Neuron (in vitro differentiated cells): ENCODE data around the gene GAPDHS.

Experiments
- H2AFZ ChIP-seq: one replicate; pipeline ENCODE4 v1.6.1; 2013; ENCODE audit warnings: low read depth, mild to moderate bottlenecking, inconsistent platforms, low read length, moderate library complexity
- H3K27me3 ChIP-seq: one replicate; pipeline ENCODE4 v1.6.1; 2013; ENCODE audit warnings: low read length; ENCODE audit not compliant: insufficient read depth
- H3K36me3 ChIP-seq: one replicate; pipeline ENCODE4 v1.6.1; 2013; ENCODE audit warnings: low read length; ENCODE audit not compliant: insufficient read depth
- H3K4me1 ChIP-seq: one replicate; pipeline ENCODE4 v1.6.1; 2013; ENCODE audit warnings: low read length; ENCODE audit not compliant: insufficient read depth
- H3K4me3 ChIP-seq: 2 replicates; pipeline ENCODE4 v1.5.1; 2013; ENCODE audit warnings: mild to moderate bottlenecking, low read length, moderate library complexity
- H3K9me3 ChIP-seq: one replicate; pipeline ENCODE4 v1.6.1; 2013; ENCODE audit warnings: low read length

The GAPDHS gene

DNA sequence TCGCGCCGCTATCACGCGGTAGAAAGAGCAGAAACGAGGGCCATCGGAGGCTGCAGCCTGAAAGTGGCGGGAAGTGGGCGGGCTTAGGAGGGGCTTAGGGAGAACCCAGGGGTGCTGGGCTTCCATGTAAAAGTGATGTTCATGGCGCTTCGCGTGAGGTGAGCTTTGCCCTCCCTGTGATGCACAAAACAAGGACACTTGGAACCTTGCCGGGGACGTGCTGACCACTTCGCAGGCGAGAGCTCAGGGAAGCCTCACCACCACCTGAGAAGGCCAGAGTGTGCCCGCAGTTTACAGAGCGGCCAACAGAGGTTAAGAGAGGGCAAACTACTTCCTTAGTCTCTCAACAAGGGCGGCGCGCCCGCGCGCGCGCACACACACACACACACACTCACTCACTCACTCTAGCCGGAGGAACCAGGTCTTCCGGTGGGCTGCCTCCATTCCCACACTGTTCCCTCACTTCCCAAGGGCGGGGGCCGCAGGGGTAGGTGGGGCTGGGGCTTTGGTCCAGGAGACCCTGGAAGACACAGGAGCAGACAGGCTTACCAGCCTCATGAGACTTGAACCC lies 651 bp downstream of the GAPDHS start:
- H3K27me3 ChIP-seq, result no peaks in the 10 kb centered on the region
- no peaks in the 10 kb centered on the region for H3K36me3 ChIP-seq
- H3K4me3 ChIP-seq, result no peak overlapping the region
- no peaks in the 10 kb centered on the region for H3K9me3 ChIP-seq
- H2AFZ ChIP-seq, result no peak overlapping the region
- H3K4me1 ChIP-seq, result no peaks in the 10 kb centered on the region

DNA sequence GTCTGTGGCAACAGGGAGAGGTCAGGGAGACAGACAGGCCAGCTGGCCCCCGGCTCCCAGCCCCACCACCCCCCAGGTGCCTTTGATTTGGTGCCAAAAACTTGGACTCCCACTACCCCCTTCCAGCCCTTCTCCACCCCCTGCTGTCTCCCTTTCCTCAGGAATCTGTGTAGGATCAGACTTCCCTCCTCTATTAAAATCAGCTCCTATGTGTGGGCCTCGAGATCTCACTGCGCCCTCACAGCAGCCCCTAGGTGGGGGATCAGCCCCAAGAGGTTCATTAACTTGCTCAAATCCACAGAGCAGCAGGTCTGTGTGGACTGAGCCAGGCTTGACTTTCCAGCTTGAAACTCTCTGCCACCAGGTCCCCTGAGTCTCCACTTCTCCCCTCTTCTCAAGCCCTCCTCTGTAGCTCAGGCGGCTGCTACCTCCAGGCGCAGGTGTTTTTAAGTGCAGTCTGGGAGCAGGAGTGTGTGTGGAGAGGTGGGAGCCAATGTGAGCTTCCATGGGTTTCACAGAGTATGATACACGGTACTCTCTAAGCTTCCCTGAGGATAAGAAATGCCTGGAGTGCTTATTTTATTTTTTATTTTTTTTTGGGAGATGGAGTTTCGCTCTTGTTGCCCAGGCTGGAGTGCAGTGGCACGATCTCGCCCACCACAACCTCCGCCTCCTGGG lies 1.7 kb downstream of the GAPDHS start:
- Histone ChIP-seq H3K4me3 (no peak overlapping the region), H3K27me3 (no peaks in the 10 kb centered on the region), H2AFZ (no peak overlapping the region), H3K9me3 (no peaks in the 10 kb centered on the region), H3K36me3 (no peaks in the 10 kb centered on the region), H3K4me1 (no peaks in the 10 kb centered on the region)

DNA sequence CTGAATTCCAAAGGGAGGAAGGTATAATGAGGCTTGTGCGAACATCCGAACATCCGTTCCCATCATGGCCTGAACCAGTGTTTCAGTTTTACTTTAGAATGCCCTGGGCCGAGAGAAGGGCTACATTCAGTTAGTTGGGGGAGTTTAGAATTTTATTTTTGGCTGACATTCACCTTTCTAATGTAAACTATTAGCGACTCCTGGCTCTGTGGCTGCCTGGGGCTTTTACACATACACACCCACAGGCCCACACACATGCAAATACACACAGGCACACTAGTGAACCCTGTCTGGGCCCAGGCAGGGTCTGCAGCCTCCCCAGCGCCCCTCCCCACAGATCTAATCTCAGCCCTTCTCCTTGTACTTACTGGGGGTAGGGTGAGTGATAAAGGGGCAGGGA lies 6.1 kb downstream of the GAPDHS start:
- no peaks in the 10 kb centered on the region for H3K9me3 ChIP-seq
- no peaks in the 10 kb centered on the region for H3K27me3 ChIP-seq
- no peaks in the 10 kb centered on the region for H3K36me3 ChIP-seq
- H2AFZ ChIP-seq, result no peak overlapping the region
- peaks cover 1% of the 10 kb centered on the region for H3K4me1 ChIP-seq
- no peak overlapping the region for H3K4me3 ChIP-seq

DNA sequence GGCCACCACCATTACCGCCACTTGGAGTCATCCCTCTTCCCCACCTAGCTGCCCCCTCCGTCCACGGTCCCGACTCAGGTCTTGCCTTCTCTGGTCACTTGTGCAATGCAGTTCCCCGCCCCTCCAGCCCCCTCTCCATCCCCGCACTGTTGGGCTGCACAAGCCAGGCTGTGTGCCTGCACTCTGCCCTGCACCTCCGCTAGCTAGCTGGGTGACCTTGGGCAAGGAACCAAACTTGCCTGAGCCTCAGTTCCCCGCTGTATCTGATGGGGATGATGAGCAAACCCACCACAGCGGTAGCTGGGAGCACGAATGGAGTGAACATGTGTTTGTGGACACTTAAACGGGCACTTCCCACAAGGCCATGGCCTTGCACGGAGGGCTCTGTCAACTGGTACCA lies 6.6 kb downstream of the GAPDHS start:
- Histone ChIP-seq H2AFZ (no peak overlapping the region), H3K4me3 (no peak overlapping the region), H3K36me3 (no peaks in the 10 kb centered on the region), H3K27me3 (no peaks in the 10 kb centered on the region), H3K9me3 (no peaks in the 10 kb centered on the region), H3K4me1 (peaks cover 6% of the 10 kb centered on the region)

DNA sequence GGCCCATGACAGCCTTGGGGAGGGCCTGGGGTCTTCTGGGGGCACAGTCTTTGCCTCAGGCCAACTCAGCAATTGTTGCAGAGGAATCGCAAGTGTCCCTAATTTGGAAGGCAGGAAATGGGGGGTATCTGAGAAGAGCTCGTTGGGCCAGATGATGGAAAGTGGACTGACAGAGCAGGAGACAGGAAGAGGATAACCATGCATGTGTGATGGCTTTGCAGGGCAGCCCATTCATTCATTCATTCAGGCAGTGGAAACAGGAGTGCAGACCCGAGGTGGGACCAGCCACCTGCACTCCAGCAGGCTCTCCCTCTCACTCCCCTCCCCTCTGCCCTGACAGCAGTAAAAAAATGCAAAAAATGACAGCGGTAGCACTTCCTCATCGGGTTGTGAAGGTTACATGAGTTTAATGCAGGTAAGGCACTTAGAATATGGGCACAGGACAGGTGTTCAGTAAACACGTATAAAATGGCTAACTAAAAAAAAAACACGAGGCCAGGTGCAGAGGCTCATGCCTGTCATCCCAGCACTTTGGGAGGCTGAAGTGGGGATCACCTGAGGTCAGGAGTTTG lies 7.2 kb downstream of the GAPDHS start:
- peaks cover 6% of the 10 kb centered on the region for H3K4me1 ChIP-seq
- H3K9me3 ChIP-seq, result no peaks in the 10 kb centered on the region
- no peak overlapping the region for H2AFZ ChIP-seq
- H3K4me3 ChIP-seq, result no peak overlapping the region
- no peaks in the 10 kb centered on the region for H3K36me3 ChIP-seq
- H3K27me3 ChIP-seq, result no peaks in the 10 kb centered on the region

DNA sequence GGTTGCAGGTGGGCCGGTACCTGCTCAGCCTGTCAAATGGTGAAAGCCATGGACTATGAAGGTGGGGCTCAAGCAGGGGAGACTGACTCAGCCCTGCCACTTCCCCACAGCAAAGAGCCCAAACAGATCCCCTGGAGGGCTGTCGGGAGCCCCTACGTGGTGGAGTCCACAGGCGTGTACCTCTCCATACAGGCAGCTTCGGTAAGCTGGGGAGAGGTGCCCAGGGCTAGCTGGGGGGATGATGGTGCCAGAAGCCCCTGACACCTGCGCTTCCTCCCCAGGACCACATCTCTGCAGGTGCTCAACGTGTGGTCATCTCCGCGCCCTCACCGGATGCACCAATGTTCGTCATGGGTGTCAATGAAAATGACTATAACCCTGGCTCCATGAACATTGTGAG lies 9.0 kb downstream of the GAPDHS start:
- Histone ChIP-seq H3K9me3 (no peaks in the 10 kb centered on the region), H3K4me3 (no peak overlapping the region), H3K4me1 (peaks cover 13% of the 10 kb centered on the region), H3K27me3 (no peaks in the 10 kb centered on the region), H2AFZ (no peak overlapping the region), H3K36me3 (no peaks in the 10 kb centered on the region)

DNA sequence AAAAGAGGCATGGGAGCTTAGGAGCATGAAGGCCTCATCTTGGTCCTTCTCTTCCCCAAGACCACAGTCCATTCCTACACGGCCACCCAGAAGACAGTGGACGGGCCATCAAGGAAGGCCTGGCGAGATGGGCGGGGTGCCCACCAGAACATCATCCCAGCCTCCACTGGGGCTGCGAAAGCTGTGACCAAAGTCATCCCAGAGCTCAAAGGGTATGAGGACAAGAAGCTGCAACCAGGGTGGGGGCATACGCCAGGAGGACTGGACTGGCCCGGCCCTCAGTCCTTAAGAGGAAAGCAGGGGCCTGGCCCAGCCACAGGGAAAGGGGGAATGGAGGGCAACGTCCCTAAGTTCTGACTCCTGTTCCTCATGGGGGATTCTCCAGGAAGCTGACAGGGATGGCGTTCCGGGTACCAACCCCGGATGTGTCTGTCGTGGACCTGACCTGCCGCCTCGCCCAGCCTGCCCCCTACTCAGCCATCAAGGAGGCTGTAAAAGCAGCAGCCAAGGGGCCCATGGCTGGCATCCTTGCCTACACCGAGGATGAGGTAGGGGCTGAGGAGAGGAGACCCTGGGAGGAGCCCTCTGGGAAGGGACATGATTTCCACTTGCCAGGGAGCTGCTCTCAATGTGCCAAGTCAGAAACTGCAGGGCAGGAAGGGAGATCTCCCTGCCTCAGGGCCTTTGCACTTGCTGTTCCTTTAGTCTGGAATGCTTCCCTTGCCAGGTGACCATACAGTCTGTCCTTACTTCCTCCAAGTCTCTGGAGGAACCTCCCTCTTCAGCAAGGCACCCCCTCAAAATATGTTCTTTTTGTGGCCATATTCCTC lies 10.2 kb downstream of the GAPDHS start:
- H3K4me1 ChIP-seq, result peaks cover 13% of the 10 kb centered on the region
- H2AFZ ChIP-seq, result no peak overlapping the region
- no peak overlapping the region for H3K4me3 ChIP-seq
- H3K27me3 ChIP-seq, result no peaks in the 10 kb centered on the region
- H3K36me3 ChIP-seq, result no peaks in the 10 kb centered on the region
- no peaks in the 10 kb centered on the region for H3K9me3 ChIP-seq

DNA sequence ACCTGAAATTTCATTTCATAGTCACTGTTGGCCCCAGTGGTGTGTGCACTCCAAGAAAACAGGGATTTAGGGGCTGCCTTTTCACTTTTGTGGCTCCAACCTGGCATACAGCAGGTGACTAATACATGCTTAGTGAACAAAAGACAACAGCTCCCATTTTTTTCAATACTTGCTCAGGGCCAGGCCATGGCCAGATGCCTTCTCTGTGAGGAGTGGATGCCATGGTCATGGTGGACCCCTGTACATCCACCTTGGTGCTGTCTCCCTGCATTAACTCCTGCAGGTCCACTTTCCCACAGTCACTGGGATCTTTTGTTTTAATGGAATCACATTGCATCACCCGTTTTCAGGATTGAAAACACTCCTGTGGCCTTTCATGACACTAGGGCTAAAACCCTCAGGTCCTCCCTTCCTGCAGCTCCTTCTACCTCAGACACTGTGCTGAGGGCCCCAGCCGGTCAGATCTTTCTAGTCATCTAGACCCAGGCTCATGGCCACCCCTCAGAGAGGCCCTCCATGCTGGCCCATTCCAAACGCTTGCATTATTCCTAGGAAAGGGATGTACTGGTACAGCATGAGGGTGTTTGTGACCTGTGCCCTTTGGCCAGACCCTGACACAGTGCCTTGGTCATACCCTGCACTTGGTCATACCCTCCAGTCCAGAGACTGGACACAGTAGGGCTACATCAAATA lies 11.0 kb downstream of the GAPDHS start:
- Histone ChIP-seq H3K27me3 (no peaks in the 10 kb centered on the region), H3K9me3 (no peaks in the 10 kb centered on the region), H3K4me1 (peaks cover 13% of the 10 kb centered on the region), H2AFZ (no peak overlapping the region), H3K36me3 (no peaks in the 10 kb centered on the region), H3K4me3 (peak overlapping the region; percentile 58)

DNA sequence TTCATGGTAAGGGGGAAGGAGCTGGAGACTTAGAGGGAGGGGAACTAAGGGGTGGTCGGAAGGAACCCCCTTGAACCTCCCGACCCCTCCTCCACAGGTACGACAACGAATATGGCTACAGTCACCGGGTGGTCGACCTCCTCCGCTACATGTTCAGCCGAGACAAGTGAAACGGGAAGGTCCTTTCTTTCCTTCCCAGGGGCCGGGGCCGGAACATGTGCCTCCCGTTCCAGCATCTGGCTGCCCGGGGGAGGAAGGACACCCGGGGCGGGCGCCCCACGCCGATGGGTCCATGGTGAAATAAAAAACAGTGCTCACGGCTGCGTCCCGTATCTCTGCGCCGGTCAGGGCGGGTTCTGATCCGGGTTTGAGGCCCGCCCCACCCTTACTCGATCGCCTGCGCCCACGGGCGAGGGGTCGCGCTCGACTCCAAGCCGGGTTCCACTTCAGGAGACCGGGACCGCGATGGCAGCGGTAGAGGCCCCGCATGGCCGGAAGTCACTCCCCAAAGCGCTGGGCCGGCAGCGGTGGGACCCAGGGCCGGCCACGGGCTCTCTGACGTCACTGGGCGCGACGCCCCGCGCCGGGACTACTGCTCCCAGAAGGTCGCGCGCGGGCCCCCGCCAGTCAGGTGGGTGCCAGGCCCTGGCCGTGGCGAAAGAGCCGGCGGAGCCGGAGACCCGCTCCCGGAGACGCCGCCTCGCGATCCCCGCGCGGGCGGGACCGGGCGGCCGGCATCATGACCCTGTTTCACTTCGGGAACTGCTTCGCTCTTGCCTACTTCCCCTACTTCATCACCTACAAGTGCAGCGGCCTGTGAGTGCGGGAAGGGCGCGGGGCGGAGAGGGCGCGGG lies 12.0 kb downstream of the GAPDHS start, which contains the start of gene TMEM147:
TSS of gene TMEM147 (plus strand) at position 626 of the 854 bp plus-strand sequence. CDS start at position 740, 114 bp downstream.
- peaks cover 13% of the 10 kb centered on the region for H3K4me1 ChIP-seq
- no peaks in the 10 kb centered on the region for H3K36me3 ChIP-seq
- no peaks in the 10 kb centered on the region for H3K27me3 ChIP-seq
- H3K4me3 ChIP-seq, result peak within 1 kb of the TSS; percentile 58
- no peaks in the 10 kb centered on the region for H3K9me3 ChIP-seq
- peak within 1 kb of the TSS; percentile 86 for H2AFZ ChIP-seq

DNA sequence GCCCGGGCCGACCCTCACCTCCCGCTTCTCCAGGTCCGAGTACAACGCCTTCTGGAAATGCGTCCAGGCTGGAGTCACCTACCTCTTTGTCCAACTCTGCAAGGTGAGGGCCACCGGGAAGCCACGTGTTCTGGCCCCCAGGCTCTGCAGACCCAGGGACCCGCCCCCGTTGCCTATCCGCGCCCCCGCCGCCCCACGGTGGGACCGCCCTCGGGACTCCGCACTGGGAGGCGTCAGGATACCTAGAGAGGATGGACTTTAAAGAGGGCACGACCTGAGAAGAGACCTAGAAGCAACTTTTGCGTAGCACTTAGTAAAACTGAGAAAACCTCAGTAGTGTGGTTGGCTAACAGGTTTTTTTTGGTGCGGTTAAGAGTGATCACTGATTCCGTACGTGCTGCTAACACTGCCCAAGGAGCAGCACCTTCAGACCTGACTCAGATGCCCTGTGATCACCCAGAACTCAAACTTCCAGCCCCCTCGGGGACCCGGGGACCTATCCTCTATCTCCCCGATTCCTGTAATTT lies 12.7 kb downstream of the GAPDHS start:
- no peaks in the 10 kb centered on the region for H3K9me3 ChIP-seq
- H2AFZ ChIP-seq, result peak overlapping the region; percentile 86
- peaks cover 13% of the 10 kb centered on the region for H3K4me1 ChIP-seq
- no peaks in the 10 kb centered on the region for H3K36me3 ChIP-seq
- H3K4me3 ChIP-seq, result peak overlapping the region; percentile 58
- H3K27me3 ChIP-seq, result no peaks in the 10 kb centered on the region

DNA sequence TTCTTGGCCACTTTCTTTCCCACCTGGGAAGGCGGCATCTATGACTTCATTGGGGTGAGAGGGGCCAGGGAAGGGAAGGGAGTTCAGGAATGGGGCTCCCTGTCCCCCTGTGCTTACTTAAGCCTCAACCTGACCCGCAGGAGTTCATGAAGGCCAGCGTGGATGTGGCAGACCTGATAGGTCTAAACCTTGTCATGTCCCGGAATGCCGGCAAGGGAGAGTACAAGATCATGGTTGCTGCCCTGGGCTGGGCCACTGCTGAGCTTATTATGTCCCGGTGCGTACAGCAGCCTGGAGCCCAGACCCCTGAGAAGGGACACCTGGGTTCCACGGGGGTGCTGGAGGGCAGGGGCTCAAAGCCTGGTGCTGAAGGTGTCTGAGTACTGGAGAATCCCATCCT lies 13.3 kb downstream of the GAPDHS start:
- Histone ChIP-seq H3K36me3 (no peaks in the 10 kb centered on the region), H3K4me1 (peaks cover 13% of the 10 kb centered on the region), H3K4me3 (peak overlapping the region; percentile 58), H2AFZ (no peak overlapping the region), H3K27me3 (no peaks in the 10 kb centered on the region), H3K9me3 (no peaks in the 10 kb centered on the region)
